Brain microvascular endothelial cell (primary cell): Measurements from ENCODE around the gene ZNF423.

Experiments used
- DNase-seq: peaks from one replicate; pipeline ENCODE4 v3.0.0-alpha.2; 2020
- H3K27ac ChIP-seq: fragments of 250-450 bp; sonication (Bioruptor Pico); 2 replicates; pipeline ENCODE4 v1.5.1; 2020; ENCODE audit warnings: mild to moderate bottlenecking, moderate library complexity
- H3K27me3 ChIP-seq: fragments of 250-450 bp; sonication (Bioruptor Pico); replicated peaks from 2 replicates; pipeline ENCODE4 v1.5.1; 2020; ENCODE audit warnings: mild to moderate bottlenecking
- H3K36me3 ChIP-seq: fragments of 250-450 bp; sonication (Bioruptor Pico); replicated peaks from 2 replicates; pipeline ENCODE4 v1.5.1; 2020; ENCODE audit warnings: mild to moderate bottlenecking
- H3K4me3 ChIP-seq: 2 replicates; pipeline ENCODE4 v1.5.1; 2011; ENCODE audit warnings: low read depth, mild to moderate bottlenecking, control low read depth, low read length, moderate library complexity
- CTCF ChIP-seq: IDR thresholded peaks from 2 replicates; pipeline ENCODE4 v1.5.1; 2011; ENCODE audit warnings: low read depth, mild to moderate bottlenecking, moderate library complexity, low read length, control low read depth, inconsistent platforms; ENCODE audit errors: missing control alignments
- in situ Hi-C: cut with HindIII; loops from 2 replicates; pipeline ENCODE4 v1.10.0; 2017; ENCODE audit warnings: low sequenced_read_pairs, low pct_ligation_motif_present

ZNF423 gene

GRCh38 chr16:49688036-49688697 lies 167.7 kb downstream of the ZNF423 start:
- DNase-seq: no peak
- TF ChIP-seq CTCF: no peak
- Histone ChIP-seq H3K36me3 (no peaks in the 10 kb centered on the region), H3K4me3 (no peak overlapping the region), H3K27me3 (no peaks in the 10 kb centered on the region), H3K27ac (no peak overlapping the region)
- in situ Hi-C loops: no loop called here

GRCh38 chr16:49687476-49688002 lies 168.4 kb downstream of the ZNF423 start:
- DNase-seq: no peak
- TF ChIP-seq CTCF: no peak
- Histone ChIP-seq H3K27ac (no peak overlapping the region), H3K4me3 (no peak overlapping the region), H3K27me3 (no peaks in the 10 kb centered on the region), H3K36me3 (no peaks in the 10 kb centered on the region)
- in situ Hi-C loops: no loop called here

- H3K4me3 ChIP-seq: no peak overlapping the region
- in situ Hi-C loops: no loop called here
These were observed 171.2 kb downstream of the ZNF423 start for GRCh38 chr16:49684696-49685095.

GRCh38 chr16:49682577-49683165 lies 173.2 kb downstream of the ZNF423 start:
- no peak for DNase-seq
- Histone ChIP-seq H3K27me3 (no peaks in the 10 kb centered on the region), H3K36me3 (no peaks in the 10 kb centered on the region), H3K4me3 (no peak overlapping the region), H3K27ac (no peak overlapping the region)
- in situ Hi-C loops: no loop called here
- TF ChIP-seq CTCF: no peak

More at GRCh38 chr16:49684696-49685095, 171.2 kb downstream of the ZNF423 start:
- Histone ChIP-seq H3K27ac (no peak overlapping the region), H3K36me3 (no peaks in the 10 kb centered on the region), H3K27me3 (no peaks in the 10 kb centered on the region)
- no peak for TF ChIP-seq CTCF
- no peak for DNase-seq

GRCh38 chr16:49681217-49681883 lies 174.6 kb downstream of the ZNF423 start:
- in situ Hi-C loops: no loop called here
- Histone ChIP-seq H3K4me3 (no peak overlapping the region), H3K27me3 (no peaks in the 10 kb centered on the region), H3K27ac (no peak overlapping the region), H3K36me3 (no peaks in the 10 kb centered on the region)
- TF ChIP-seq CTCF: no peak
- DNase-seq: no peak
